Measurements from ENCODE around the gene PITPNC1.
A peak's percentile ranks its signal among the peaks of the same experiment; 100 is the strongest.

The PITPNC1 gene

DNA sequence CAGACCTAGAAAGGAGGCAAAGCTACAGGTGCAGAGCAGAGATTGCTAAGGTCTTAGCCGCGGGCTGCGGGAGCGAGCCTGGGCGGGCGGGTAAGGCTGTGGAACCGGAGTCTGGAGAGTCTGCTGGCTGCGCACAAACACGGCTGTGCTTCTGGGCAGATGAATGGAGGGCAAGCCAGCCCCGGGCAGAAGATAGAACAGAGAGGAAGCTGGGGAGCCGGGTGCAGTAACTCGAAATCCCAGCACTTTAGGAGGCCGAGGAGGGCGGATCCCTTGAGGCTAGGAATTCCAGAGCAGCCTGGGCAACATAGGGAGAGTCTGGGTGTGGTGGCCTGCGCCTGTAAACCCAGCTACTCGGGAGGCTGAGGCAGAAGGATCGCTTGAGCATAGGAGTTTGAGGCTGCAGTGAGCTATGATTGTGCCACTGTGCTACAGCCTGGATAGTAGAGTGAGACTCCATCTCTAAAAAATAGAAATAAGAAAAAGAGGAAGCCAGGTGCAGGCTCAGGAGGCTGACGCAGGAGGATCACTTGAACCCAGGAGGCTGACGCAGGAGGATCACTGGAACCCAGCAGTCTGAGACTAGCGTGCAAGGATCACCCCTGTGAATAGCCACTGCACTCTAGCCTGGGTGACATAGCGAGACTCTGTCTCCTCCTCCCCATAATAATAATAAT lies 56.3 kb downstream of the PITPNC1 start:
- H3K36me3 ChIP-seq (ENCODE audit: control insufficient read depth, insufficient read depth, low read length): no peaks in the 10 kb centered on the region
- no peak overlapping the region for H3K9ac ChIP-seq
- H3K79me2 ChIP-seq: no peaks in the 10 kb centered on the region
- peak overlapping the region; percentile 32 for H3K27ac ChIP-seq
- no peaks in the 10 kb centered on the region for H3K4me1 ChIP-seq
- no peak overlapping the region for H2AFZ ChIP-seq
- H3K4me2 ChIP-seq (ENCODE audit: low read length): no peak overlapping the region
- no peaks in the 10 kb centered on the region for H3K9me3 ChIP-seq (ENCODE audit: control insufficient read depth, low read length)
- TF ChIP-seq, protein P1, sequence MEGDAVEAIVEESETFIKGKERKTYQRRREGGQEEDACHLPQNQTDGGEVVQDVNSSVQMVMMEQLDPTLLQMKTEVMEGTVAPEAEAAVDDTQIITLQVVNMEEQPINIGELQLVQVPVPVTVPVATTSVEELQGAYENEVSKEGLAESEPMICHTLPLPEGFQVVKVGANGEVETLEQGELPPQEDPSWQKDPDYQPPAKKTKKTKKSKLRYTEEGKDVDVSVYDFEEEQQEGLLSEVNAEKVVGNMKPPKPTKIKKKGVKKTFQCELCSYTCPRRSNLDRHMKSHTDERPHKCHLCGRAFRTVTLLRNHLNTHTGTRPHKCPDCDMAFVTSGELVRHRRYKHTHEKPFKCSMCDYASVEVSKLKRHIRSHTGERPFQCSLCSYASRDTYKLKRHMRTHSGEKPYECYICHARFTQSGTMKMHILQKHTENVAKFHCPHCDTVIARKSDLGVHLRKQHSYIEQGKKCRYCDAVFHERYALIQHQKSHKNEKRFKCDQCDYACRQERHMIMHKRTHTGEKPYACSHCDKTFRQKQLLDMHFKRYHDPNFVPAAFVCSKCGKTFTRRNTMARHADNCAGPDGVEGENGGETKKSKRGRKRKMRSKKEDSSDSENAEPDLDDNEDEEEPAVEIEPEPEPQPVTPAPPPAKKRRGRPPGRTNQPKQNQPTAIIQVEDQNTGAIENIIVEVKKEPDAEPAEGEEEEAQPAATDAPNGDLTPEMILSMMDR (IDR thresholded peaks at IDR 0.05): no peak
- no peaks in the 10 kb centered on the region for H3K27me3 ChIP-seq (ENCODE audit: control insufficient read depth, insufficient read depth, low read length)
- no peak overlapping the region for H3K4me3 ChIP-seq (ENCODE audit: low read depth, low read length)

DNA sequence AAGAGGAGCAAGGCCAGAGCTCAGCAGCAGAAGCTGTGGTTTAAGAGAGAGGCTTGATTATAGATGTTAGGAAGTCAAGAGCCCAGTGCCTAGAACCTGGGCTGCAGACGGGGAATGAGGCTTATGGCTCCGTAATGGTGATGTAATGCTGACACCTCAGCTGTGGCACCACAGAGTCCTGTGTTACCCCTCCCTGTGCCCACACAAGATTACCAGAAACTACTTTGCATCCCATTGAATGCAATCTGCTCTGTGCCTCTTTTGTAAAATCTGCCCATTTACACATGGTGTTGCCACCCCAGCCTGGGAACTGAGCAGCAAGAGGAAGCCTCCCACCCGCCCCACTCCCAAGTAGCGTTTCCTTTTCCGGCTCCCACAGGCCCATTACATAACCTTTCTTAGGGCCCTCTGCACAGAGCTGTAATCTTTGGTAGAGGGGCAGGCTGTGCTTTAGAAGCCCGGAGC lies 57.0 kb downstream of the PITPNC1 start:
- H3K27me3 ChIP-seq (ENCODE audit: control insufficient read depth, insufficient read depth, low read length): no peaks in the 10 kb centered on the region
- no peaks in the 10 kb centered on the region for H3K4me1 ChIP-seq
- H3K27ac ChIP-seq: peak overlapping the region; percentile 32
- no peak overlapping the region for H2AFZ ChIP-seq
- H3K9me3 ChIP-seq (ENCODE audit: control insufficient read depth, low read length): no peaks in the 10 kb centered on the region
- TF ChIP-seq, protein P1 (IDR thresholded peaks at IDR 0.05): no peak
- H3K79me2 ChIP-seq: no peaks in the 10 kb centered on the region
- no peak overlapping the region for H3K9ac ChIP-seq
- no peak overlapping the region for H3K4me2 ChIP-seq (ENCODE audit: low read length)
- H3K36me3 ChIP-seq (ENCODE audit: control insufficient read depth, insufficient read depth, low read length): no peaks in the 10 kb centered on the region
- no peak overlapping the region for H3K4me3 ChIP-seq (ENCODE audit: low read depth, low read length)

DNA sequence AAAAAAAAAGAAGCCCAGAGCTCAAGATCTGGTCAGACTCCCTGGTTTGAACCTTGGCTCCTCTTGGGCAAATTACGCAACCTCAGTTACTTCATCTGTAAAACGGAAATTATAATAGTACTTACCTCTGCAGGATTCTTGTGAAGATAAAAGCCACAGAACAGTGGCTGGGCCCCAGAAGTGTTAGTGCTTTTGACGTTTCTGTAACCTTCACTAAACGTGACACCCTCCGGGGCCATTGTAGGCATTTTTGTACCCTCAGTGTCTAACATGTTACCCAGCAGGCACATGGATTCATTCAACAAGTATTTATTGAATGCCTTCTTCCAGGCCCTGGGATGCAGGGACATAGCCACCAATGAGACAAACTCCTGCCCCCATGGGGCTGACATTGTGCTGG lies 58.0 kb downstream of the PITPNC1 start:
- Histone ChIP-seq H3K27me3 (ENCODE audit: control insufficient read depth, insufficient read depth, low read length) (no peaks in the 10 kb centered on the region), H3K9me3 (ENCODE audit: control insufficient read depth, low read length) (no peaks in the 10 kb centered on the region), H3K4me1 (no peaks in the 10 kb centered on the region), H3K9ac (no peak overlapping the region), H3K79me2 (no peaks in the 10 kb centered on the region), H3K36me3 (ENCODE audit: control insufficient read depth, insufficient read depth, low read length) (no peaks in the 10 kb centered on the region), H3K4me2 (ENCODE audit: low read length) (no peak overlapping the region), H2AFZ (no peak overlapping the region), H3K27ac (no peak overlapping the region), H3K4me3 (ENCODE audit: low read depth, low read length) (no peak overlapping the region)
- TF ChIP-seq, protein P1 (IDR thresholded peaks at IDR 0.05): no peak

- Histone ChIP-seq H3K4me3 (ENCODE audit: low read depth, low read length) (no peak overlapping the region), H3K27ac (no peak overlapping the region)
Measured at GRCh38 chr17:67435786-67436185, 58.7 kb downstream of the PITPNC1 start.

More at GRCh38 chr17:67435786-67436185, 58.7 kb downstream of the PITPNC1 start:
- no peak overlapping the region for H2AFZ ChIP-seq
- H3K27me3 ChIP-seq (ENCODE audit: control insufficient read depth, insufficient read depth, low read length): no peaks in the 10 kb centered on the region
- TF ChIP-seq, protein P1 (IDR thresholded peaks at IDR 0.05): no peak
- no peaks in the 10 kb centered on the region for H3K36me3 ChIP-seq (ENCODE audit: control insufficient read depth, insufficient read depth, low read length)
- no peaks in the 10 kb centered on the region for H3K4me1 ChIP-seq
- no peaks in the 10 kb centered on the region for H3K79me2 ChIP-seq
- H3K9me3 ChIP-seq (ENCODE audit: control insufficient read depth, low read length): no peaks in the 10 kb centered on the region
- H3K4me2 ChIP-seq (ENCODE audit: low read length): no peak overlapping the region
- no peak overlapping the region for H3K9ac ChIP-seq
